ENCODE measurements around the gene ANGPTL1. TPM values are rescaled to one million over a fixed set of nuclear protein-coding genes. Genes with fewer than 3 reads are reported as not detected.

The ANGPTL1 gene
- total and polyA plus RNA-seq, 2 donors (not counting 1 experiment from before 2014, with no cell fraction given) = 1.5 to 4.1 TPM

GRCh38 chr1:178899402-178899801, 28.5 kb upstream of the ANGPTL1 start:
- Histone ChIP-seq H3K4me2 (ENCODE audit: extremely low read depth, insufficient read depth, low read length) (no peak overlapping the region), H4K20me1 (ENCODE audit: control insufficient read depth, extremely low read depth, insufficient read depth, low read length) (no peaks in the 10 kb centered on the region), H3K4me1 (ENCODE audit: control insufficient read depth, extremely low read depth, insufficient read depth, low read length) (no peaks in the 10 kb centered on the region), H3K27ac (ENCODE audit: insufficient read depth, low read length) (no peak overlapping the region), H3K79me2 (ENCODE audit: control insufficient read depth, insufficient read depth, low read length) (no peaks in the 10 kb centered on the region), H3K9ac (ENCODE audit: insufficient read depth, low read length) (no peak overlapping the region), H3K36me3 (ENCODE audit: control insufficient read depth, insufficient read depth, low read length) (peaks cover 5% of the 10 kb centered on the region), H3K4me3 (replicated peaks in 1 of 4; ENCODE audit: control extremely low read depth in 1 of 4, insufficient read depth in 1 of 4, low read depth in 3 of 4, low read length in 4 of 4) (no peak overlapping the region), H3K9me3 (ENCODE audit: control insufficient read depth, insufficient read depth, low read depth, low read length) (no peaks in the 10 kb centered on the region), H3K27me3 (ENCODE audit: control insufficient read depth, insufficient read depth, low read length) (no peaks in the 10 kb centered on the region), H2AFZ (ENCODE audit: low read length) (no peak overlapping the region)
- no peak for DNase-seq (ENCODE audit: low read depth in 2 of 2)
- TF ChIP-seq EZH2 (IDR thresholded peaks at IDR 0.05; ENCODE audit: low read length, missing control alignments) (no peak), CTCF (conservative IDR thresholded peaks at IDR 0.05 in 1 of 2, IDR thresholded peaks at IDR 0.05 in 1 of 2; ENCODE audit: low read depth in 1 of 2, low read length in 2 of 2) (no peak)

- Histone ChIP-seq H3K79me2 (ENCODE audit: control insufficient read depth, insufficient read depth, low read length) (no peaks in the 10 kb centered on the region), H4K20me1 (ENCODE audit: control insufficient read depth, extremely low read depth, insufficient read depth, low read length) (no peaks in the 10 kb centered on the region)
These were observed 27.5 kb upstream of the ANGPTL1 start for GRCh38 chr1:178898401-178898800.

GRCh38 chr1:178895928-178896327, 25.1 kb upstream of the ANGPTL1 start:
- no peaks in the 10 kb centered on the region for H3K79me2 ChIP-seq (ENCODE audit: control insufficient read depth, insufficient read depth, low read length)
- no peaks in the 10 kb centered on the region for H3K27me3 ChIP-seq (ENCODE audit: control insufficient read depth, insufficient read depth, low read length)
- H3K4me1 ChIP-seq (ENCODE audit: control insufficient read depth, extremely low read depth, insufficient read depth, low read length) = no peaks in the 10 kb centered on the region
- H3K9ac ChIP-seq (ENCODE audit: insufficient read depth, low read length) = no peak overlapping the region
- H3K9me3 ChIP-seq (ENCODE audit: control insufficient read depth, insufficient read depth, low read depth, low read length) = no peaks in the 10 kb centered on the region
- H4K20me1 ChIP-seq (ENCODE audit: control insufficient read depth, extremely low read depth, insufficient read depth, low read length) = no peaks in the 10 kb centered on the region
- H3K4me3 ChIP-seq (replicated peaks in 1 of 4; ENCODE audit: control extremely low read depth in 1 of 4, insufficient read depth in 1 of 4, low read depth in 3 of 4, low read length in 4 of 4) = no peak overlapping the region
- H3K36me3 ChIP-seq (ENCODE audit: control insufficient read depth, insufficient read depth, low read length) = peaks cover 6% of the 10 kb centered on the region
- DNase-seq (ENCODE audit: low read depth in 2 of 2) = no peak
- no peak overlapping the region for H3K27ac ChIP-seq (ENCODE audit: insufficient read depth, low read length)
- no peak overlapping the region for H2AFZ ChIP-seq (ENCODE audit: low read length)
- TF ChIP-seq EZH2 (IDR thresholded peaks at IDR 0.05; ENCODE audit: low read length, missing control alignments) (no peak), CTCF (conservative IDR thresholded peaks at IDR 0.05 in 1 of 2, IDR thresholded peaks at IDR 0.05 in 1 of 2; ENCODE audit: low read depth in 1 of 2, low read length in 2 of 2) (no peak)
- no peak overlapping the region for H3K4me2 ChIP-seq (ENCODE audit: extremely low read depth, insufficient read depth, low read length)

More at GRCh38 chr1:178898401-178898800, 27.5 kb upstream of the ANGPTL1 start:
- no peaks in the 10 kb centered on the region for H3K4me1 ChIP-seq (ENCODE audit: control insufficient read depth, extremely low read depth, insufficient read depth, low read length)
- H2AFZ ChIP-seq (ENCODE audit: low read length) = no peak overlapping the region
- no peak for DNase-seq (ENCODE audit: low read depth in 2 of 2)
- no peak for TF ChIP-seq CTCF (conservative IDR thresholded peaks at IDR 0.05 in 1 of 2, IDR thresholded peaks at IDR 0.05 in 1 of 2; ENCODE audit: low read depth in 1 of 2, low read length in 2 of 2)
- no peak for TF ChIP-seq EZH2 (IDR thresholded peaks at IDR 0.05; ENCODE audit: low read length, missing control alignments)
- no peaks in the 10 kb centered on the region for H3K27me3 ChIP-seq (ENCODE audit: control insufficient read depth, insufficient read depth, low read length)
- peaks cover 5% of the 10 kb centered on the region for H3K36me3 ChIP-seq (ENCODE audit: control insufficient read depth, insufficient read depth, low read length)
- no peak overlapping the region for H3K9ac ChIP-seq (ENCODE audit: insufficient read depth, low read length)
- no peak overlapping the region for H3K4me2 ChIP-seq (ENCODE audit: extremely low read depth, insufficient read depth, low read length)
- H3K27ac ChIP-seq (ENCODE audit: insufficient read depth, low read length) = no peak overlapping the region
- H3K4me3 ChIP-seq (replicated peaks in 1 of 4; ENCODE audit: control extremely low read depth in 1 of 4, insufficient read depth in 1 of 4, low read depth in 3 of 4, low read length in 4 of 4) = no peak overlapping the region
- no peaks in the 10 kb centered on the region for H3K9me3 ChIP-seq (ENCODE audit: control insufficient read depth, insufficient read depth, low read depth, low read length)
